ENCODE data around the gene CAMK2G. TPM values are rescaled to one million over a fixed set of nuclear protein-coding genes. Genes with fewer than 3 reads are reported as not detected.

The CAMK2G gene
- total RNA-seq, 2 experiments from 2014 or later = 29.1 to 34.8 TPM

- Histone ChIP-seq H3K9me2 (ENCODE audit: insufficient read depth, low read length) (no peaks in the 10 kb centered on the region), H3K9me3 (ENCODE audit: low read length) (no peaks in the 10 kb centered on the region), H3K4me3 (ENCODE audit: low read depth, low read length, poor library complexity, severe bottlenecking) (no peak overlapping the region), H3K4me2 (ENCODE audit: low read length) (no peak overlapping the region), H4K20me1 (ENCODE audit: insufficient read depth, low read length) (no peaks in the 10 kb centered on the region), H3K4me1 (ENCODE audit: insufficient read depth, low read length, poor library complexity, severe bottlenecking) (peaks cover 31% of the 10 kb centered on the region), H3K79me2 (ENCODE audit: insufficient read depth, low read depth, low read length) (no peaks in the 10 kb centered on the region), H3K36me3 (ENCODE audit: insufficient read depth, low read length) (peaks cover 5% of the 10 kb centered on the region; the same call in 1 of the 2 replicates), H3K27ac (ENCODE audit: low read depth, low read length, poor library complexity, severe bottlenecking) (no peak overlapping the region), H2AFZ (ENCODE audit: low read length) (no peak overlapping the region)
- ChIA-PET POLR2A (interaction anchor here (0.6 kb wide), 1 partner anchor 117 kb away, joined by 3 read pairs; no protein-coding TSS in a partner anchor), CTCF (ENCODE audit: unreplicated experiment) (no interaction called here)
- no TSS peak for BruUV-seq (replicated peaks)
- TF ChIP-seq EZH2phosphoT487 (IDR thresholded peaks at IDR 0.05; ENCODE audit: borderline replicate concordance, low read depth, low read length) (no peak), CTCF (conservative IDR thresholded peaks at IDR 0.05; ENCODE audit: low read length) (no peak)
- intact Hi-C loops (cut with micrococcal nuclease; ENCODE audit: unreplicated experiment) = no loop called here
- no peak for DNase-seq (ENCODE audit: low spot score)
Measured at GRCh38 chr10:73876566-73876965, 2.2 kb upstream of the CAMK2G start.

GRCh38 chr10:73876157-73876556 is 1.8 kb upstream of the CAMK2G start:
- Histone ChIP-seq H3K27ac (ENCODE audit: low read depth, low read length, poor library complexity, severe bottlenecking) (no peak overlapping the region), H2AFZ (ENCODE audit: low read length) (no peak overlapping the region), H3K36me3 (ENCODE audit: insufficient read depth, low read length) (peaks cover 9% of the 10 kb centered on the region), H3K9me2 (ENCODE audit: insufficient read depth, low read length) (no peaks in the 10 kb centered on the region), H4K20me1 (ENCODE audit: insufficient read depth, low read length) (no peaks in the 10 kb centered on the region), H3K4me2 (ENCODE audit: low read length) (no peak overlapping the region), H3K9me3 (ENCODE audit: low read length) (no peaks in the 10 kb centered on the region), H3K79me2 (ENCODE audit: insufficient read depth, low read depth, low read length) (no peaks in the 10 kb centered on the region), H3K4me1 (ENCODE audit: insufficient read depth, low read length, poor library complexity, severe bottlenecking) (peaks cover 31% of the 10 kb centered on the region), H3K4me3 (ENCODE audit: low read depth, low read length, poor library complexity, severe bottlenecking) (no peak overlapping the region)
- no peak for TF ChIP-seq CTCF (conservative IDR thresholded peaks at IDR 0.05; ENCODE audit: low read length)
- no peak for DNase-seq (ENCODE audit: low spot score)
- BruUV-seq (replicated peaks) = no TSS peak
- POLR2A ChIA-PET = no interaction called here
- intact Hi-C loops (cut with micrococcal nuclease; ENCODE audit: unreplicated experiment) = no loop called here
- CTCF ChIA-PET (ENCODE audit: unreplicated experiment) = interaction anchor here (1.1 kb wide), 1 partner anchor 11 kb away, joined by 3 read pairs; no protein-coding TSS in a partner anchor

DNA sequence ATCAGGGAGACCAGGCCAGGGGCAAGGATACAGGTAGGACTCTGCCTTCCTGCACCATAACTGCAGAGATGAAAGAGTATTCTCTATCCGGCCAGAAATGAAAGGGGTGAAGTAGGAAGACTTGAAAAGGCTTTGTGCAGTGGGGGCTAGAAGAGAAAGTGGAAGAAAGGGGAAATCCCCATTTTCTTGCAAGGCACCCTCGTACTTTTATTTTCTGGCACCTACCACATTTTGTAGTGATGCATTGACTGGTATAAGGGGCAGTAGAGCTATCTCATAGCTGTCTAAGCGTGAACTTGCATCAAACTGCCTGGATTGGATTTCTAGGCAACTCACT is 752 bp upstream of the CAMK2G start:
- Histone ChIP-seq H3K9me3 (ENCODE audit: low read length) (no peaks in the 10 kb centered on the region), H3K4me2 (ENCODE audit: low read length) (peak overlapping the region; percentile 81), H3K9me2 (ENCODE audit: insufficient read depth, low read length) (no peaks in the 10 kb centered on the region), H3K79me2 (ENCODE audit: insufficient read depth, low read depth, low read length) (no peaks in the 10 kb centered on the region), H4K20me1 (ENCODE audit: insufficient read depth, low read length) (no peaks in the 10 kb centered on the region), H3K27ac (ENCODE audit: low read depth, low read length, poor library complexity, severe bottlenecking) (no peak overlapping the region), H3K4me1 (ENCODE audit: insufficient read depth, low read length, poor library complexity, severe bottlenecking) (peaks cover 29% of the 10 kb centered on the region), H2AFZ (ENCODE audit: low read length) (peak overlapping the region; percentile 82), H3K4me3 (ENCODE audit: low read depth, low read length, poor library complexity, severe bottlenecking) (peak overlapping the region; percentile 72), H3K36me3 (ENCODE audit: insufficient read depth, low read length) (peaks cover 17% of the 10 kb centered on the region)
- intact Hi-C loops (cut with micrococcal nuclease; ENCODE audit: unreplicated experiment) = no loop called here
- no TSS peak for BruUV-seq (replicated peaks)
- DNase-seq (ENCODE audit: low spot score) = peak; percentile 38
- no peak for TF ChIP-seq CTCF (conservative IDR thresholded peaks at IDR 0.05; ENCODE audit: low read length)
- TF ChIP-seq EZH2phosphoT487 (IDR thresholded peaks at IDR 0.05; ENCODE audit: borderline replicate concordance, low read depth, low read length) = no peak
- ChIA-PET CTCF (ENCODE audit: unreplicated experiment) (interaction anchor here (0.8 to 1.1 kb wide), 2 partner anchors 10 to 13 kb away, joined by 3 read pairs; no protein-coding TSS in a partner anchor), POLR2A (interaction anchor here (0.6 kb wide), 1 partner anchor 10 kb away, joined by 5 read pairs; no protein-coding TSS in a partner anchor)
